SJSA1 (cell line): ENCODE results near the gene PYCARD. TPM values are rescaled to one million over a fixed set of nuclear protein-coding genes. Genes with fewer than 3 reads are reported as not detected.

Experiments
- DNase-seq, 2 experiments: peaks; one replicate each; pipeline ENCODE4 v3.0.0-alpha.2; 2015 to 2020; ENCODE audit warnings: low spot score in 2 of 2, low read depth in 1 of 2
- H3K27ac ChIP-seq: fragments of 250-450 bp; sonication (Bioruptor Pico); 2 replicates; pipeline ENCODE4 v1.5.1; 2020; ENCODE audit warnings: mild to moderate bottlenecking, moderate library complexity
- H3K27me3 ChIP-seq: fragments of 250-450 bp; sonication (Bioruptor Pico); replicated peaks from 2 replicates; pipeline ENCODE4 v1.5.1; 2020; ENCODE audit warnings: mild to moderate bottlenecking, moderate library complexity
- H3K36me3 ChIP-seq: fragments of 250-450 bp; sonication (Bioruptor Pico); 2 replicates; pipeline ENCODE4 v1.5.1; 2020; ENCODE audit warnings: mild to moderate bottlenecking
- H3K4me1 ChIP-seq: fragments of 250-450 bp; sonication (Bioruptor Pico); replicated peaks from 2 replicates; pipeline ENCODE4 v1.6.1; 2021; ENCODE audit warnings: mild to moderate bottlenecking
- H3K4me3 ChIP-seq: fragments of 250-450 bp; sonication (Bioruptor Pico); 2 replicates; pipeline ENCODE4 v1.5.1; 2020; ENCODE audit warnings: mild to moderate bottlenecking
- H3K9me3 ChIP-seq: fragments of 250-450 bp; sonication (Bioruptor Pico); replicated peaks from 2 replicates; pipeline ENCODE4 v1.5.1; 2020; ENCODE audit warnings: mild to moderate bottlenecking
- total RNA-seq: library from RNA; depleted of rRNA; stranded (reverse); fragments of >200 nt; shearing (Covaris generic); gene quantifications from 2 replicates; pipeline ENCODE4 v1.2.3, GENCODE V29; 2014

PYCARD gene
- total RNA-seq, 1 experiment from 2014 or later = 15.4 TPM

DNA sequence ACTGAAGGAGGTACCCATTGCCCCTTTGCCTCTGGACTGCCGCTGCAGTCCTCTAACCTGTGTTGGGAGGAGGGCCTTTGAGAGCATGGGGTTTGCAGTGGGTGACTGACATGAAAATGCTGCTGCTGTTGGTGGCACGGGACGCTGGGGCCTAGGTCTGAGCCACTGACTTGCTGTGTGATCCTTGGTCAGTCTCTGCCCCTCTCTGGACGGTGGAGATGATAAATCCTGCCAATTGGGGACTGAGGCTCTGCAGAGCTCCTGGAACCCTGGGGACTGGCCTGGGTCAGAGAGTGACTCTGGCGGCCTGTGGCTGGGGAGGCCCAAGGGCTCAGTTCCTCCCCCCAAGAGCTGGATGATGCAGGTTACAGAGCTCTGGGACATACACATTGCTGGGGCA, 20.5 kb upstream of the PYCARD start:
- H3K27me3 ChIP-seq = peaks cover 10% of the 10 kb centered on the region; the same call in 1 of the 2 replicates
- no peaks in the 10 kb centered on the region for H3K4me1 ChIP-seq
- H3K27ac ChIP-seq = no peak overlapping the region
- no peak overlapping the region for H3K4me3 ChIP-seq
- no peak for DNase-seq
- no peaks in the 10 kb centered on the region for H3K36me3 ChIP-seq
- no peaks in the 10 kb centered on the region for H3K9me3 ChIP-seq

DNA sequence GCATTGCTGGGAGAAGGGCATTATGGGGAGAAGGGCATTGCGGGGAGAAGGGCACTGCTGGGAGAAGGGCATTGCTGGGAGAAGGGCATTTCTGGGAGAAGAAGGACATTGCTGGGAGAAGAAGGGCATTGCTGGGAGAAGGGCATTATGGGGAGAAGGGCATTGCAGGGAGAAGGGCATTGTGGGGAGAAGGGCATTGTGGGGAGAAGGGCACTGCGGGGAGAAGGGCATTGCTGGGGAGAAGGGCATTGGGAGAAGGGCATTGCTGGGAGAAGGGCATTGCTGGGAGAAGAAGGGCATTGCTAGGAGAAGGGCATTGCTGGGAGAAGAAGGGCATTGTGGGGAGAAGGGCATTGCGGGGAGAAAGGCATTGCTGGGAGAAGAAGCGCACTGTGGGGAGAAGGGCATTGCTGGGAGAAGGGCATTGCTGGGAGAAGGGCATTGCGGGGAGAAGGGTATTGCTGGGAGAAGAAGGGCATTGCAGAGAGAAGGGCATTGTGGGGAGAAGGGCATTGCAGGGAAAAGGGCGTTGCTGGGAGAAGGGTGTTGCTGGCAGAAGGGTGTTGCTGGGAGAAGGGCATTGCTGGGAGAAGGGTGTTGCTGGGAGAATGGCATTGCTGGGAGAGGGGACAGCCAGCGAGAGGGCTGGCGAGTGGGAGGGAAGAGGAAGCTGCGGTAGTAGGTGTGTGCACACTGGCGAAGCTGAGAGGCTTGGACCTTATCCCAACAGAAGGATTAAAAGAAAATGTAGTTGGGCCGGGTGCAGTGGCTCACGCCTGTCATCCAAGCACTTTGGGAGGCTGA, 19.0 kb upstream of the PYCARD start:
- no peaks in the 10 kb centered on the region for H3K9me3 ChIP-seq
- H3K4me3 ChIP-seq = no peak overlapping the region
- no peaks in the 10 kb centered on the region for H3K4me1 ChIP-seq
- H3K27me3 ChIP-seq = peaks cover 25% of the 10 kb centered on the region
- no peaks in the 10 kb centered on the region for H3K36me3 ChIP-seq
- H3K27ac ChIP-seq = no peak overlapping the region
- DNase-seq = no peak

DNA sequence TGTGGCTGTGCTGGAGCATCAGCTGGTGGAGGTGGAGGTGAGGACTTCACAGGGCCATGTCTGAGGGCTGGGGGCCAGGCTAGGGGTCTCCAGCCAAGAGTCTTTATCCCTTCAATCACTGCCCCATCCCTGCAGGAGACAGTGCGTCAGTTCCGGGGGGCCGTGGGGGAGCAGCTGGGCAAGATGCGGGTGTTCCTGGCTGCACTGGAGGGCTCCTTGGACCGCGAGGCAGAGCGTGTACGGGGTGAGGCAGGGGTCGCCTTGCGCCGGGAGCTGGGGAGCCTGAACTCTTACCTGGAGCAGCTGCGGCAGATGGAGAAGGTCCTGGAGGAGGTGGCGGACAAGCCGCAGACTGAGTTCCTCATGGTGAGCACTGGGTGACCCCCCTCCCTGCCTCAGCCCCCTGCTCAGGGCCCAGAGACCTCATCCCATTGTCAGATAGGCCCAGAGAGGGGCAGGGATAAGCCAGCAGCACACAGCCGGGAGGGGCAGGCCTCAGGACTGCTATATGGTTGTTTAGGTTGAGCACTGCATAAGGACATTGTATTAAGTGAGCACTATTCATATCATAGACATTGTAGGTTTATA, 16.7 kb upstream of the PYCARD start:
- H3K4me1 ChIP-seq = peaks cover 11% of the 10 kb centered on the region
- peaks cover 48% of the 10 kb centered on the region for H3K27me3 ChIP-seq
- H3K9me3 ChIP-seq = no peaks in the 10 kb centered on the region
- no peak overlapping the region for H3K4me3 ChIP-seq
- no peak for DNase-seq
- no peak overlapping the region for H3K27ac ChIP-seq
- H3K36me3 ChIP-seq = no peaks in the 10 kb centered on the region

DNA sequence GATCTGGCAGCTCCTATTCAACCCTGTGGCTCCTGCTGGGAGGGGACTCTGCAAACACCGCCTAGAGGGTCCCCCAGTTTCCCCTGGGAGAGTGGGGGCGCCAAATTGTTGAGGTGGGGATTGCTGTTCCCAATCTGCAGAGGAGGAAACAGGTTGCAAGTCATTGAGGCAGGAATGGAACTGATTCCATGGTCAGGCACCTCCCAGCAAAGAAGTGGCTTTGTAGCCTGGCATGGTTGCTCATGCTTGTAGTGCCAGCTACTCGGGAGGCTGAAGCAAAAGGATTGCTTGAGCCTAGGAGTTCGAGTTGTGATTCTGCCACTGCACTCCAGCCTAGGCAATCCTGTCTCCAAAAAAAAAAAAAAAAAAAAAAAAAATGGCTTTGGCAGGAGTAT, 14.6 kb upstream of the PYCARD start:
- Histone ChIP-seq H3K36me3 (no peaks in the 10 kb centered on the region), H3K4me1 (peaks cover 11% of the 10 kb centered on the region), H3K27ac (no peak overlapping the region), H3K4me3 (no peak overlapping the region), H3K27me3 (peaks cover 57% of the 10 kb centered on the region), H3K9me3 (no peaks in the 10 kb centered on the region)
- no peak for DNase-seq

GRCh38 chr16:31216422-31217135, 14.0 kb upstream of the PYCARD start, which contains the start of gene PYDC1:
Gene PYDC1, minus strand, starts transcription at chr16:31217135. Its CDS starts 107 bp downstream, at chr16:31217028.
- H3K36me3 ChIP-seq = no peaks in the 10 kb centered on the region
- no peak within 1 kb of the TSS for H3K27ac ChIP-seq
- no peak within 1 kb of the TSS for H3K4me3 ChIP-seq
- no peaks in the 10 kb centered on the region for H3K9me3 ChIP-seq
- DNase-seq = no peak
- peaks cover 59% of the 10 kb centered on the region for H3K27me3 ChIP-seq
- H3K4me1 ChIP-seq = peaks cover 11% of the 10 kb centered on the region

DNA sequence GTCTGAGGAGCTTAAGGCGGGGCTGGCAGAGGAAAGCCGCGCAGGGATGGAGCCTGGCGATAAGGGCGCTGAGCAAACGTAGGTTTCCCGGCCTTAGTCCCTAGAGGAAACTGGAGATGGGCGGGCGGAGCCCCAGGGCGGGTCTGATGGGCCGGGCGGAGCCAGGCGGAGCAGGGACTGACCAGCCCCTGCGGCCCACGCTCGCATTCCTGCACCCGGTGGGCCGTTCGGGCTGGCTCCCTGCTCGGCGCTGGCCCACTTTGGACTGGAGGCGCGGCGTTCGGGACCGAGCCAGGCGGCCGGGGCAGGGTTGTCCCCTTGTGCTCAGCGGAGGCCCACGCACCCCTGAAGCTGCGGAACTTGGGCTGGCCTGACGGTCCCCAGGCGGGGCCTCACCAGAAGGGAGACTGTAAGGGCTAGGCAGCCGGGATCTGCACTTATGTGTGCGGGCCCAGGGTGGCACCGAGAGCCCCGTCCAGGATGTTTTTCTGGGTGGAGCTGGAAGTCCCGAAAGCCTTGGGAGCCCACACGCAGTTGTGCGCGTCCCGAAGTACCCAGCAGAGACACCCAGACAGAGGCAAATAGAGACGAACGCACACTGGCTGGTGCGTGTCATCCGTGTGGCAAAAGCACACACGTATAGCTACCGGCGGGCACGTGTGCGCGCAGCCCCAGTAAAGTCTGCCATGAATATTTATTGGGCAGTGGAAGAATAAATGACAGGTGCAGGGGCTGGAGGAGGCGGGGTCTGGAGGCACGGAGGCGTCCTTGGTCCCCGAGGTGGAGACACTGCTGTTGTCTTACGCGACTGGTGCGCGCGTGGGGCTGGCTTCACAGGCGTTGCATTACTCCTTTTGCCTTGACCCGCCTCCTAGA, 13.0 kb upstream of the PYCARD start:
- no peak overlapping the region for H3K27ac ChIP-seq
- DNase-seq = no peak
- no peaks in the 10 kb centered on the region for H3K36me3 ChIP-seq
- H3K4me3 ChIP-seq = peak overlapping the region; percentile 20
- H3K27me3 ChIP-seq = peaks cover 54% of the 10 kb centered on the region
- H3K9me3 ChIP-seq = no peaks in the 10 kb centered on the region
- peaks cover 11% of the 10 kb centered on the region for H3K4me1 ChIP-seq

- no peak for DNase-seq
- Histone ChIP-seq H3K9me3 (no peaks in the 10 kb centered on the region), H3K36me3 (no peaks in the 10 kb centered on the region), H3K4me3 (no peak overlapping the region), H3K4me1 (peaks cover 11% of the 10 kb centered on the region), H3K27ac (no peak overlapping the region), H3K27me3 (peaks cover 60% of the 10 kb centered on the region)
Measured at GRCh38 chr16:31214708-31215286, 12.2 kb upstream of the PYCARD start.

GRCh38 chr16:31213877-31214707, 11.5 kb upstream of the PYCARD start, which contains the start of gene TRIM72:
Gene TRIM72, plus strand, starts transcription at chr16:31214119. Its CDS starts 620 bp downstream, at chr16:31214739.
- Histone ChIP-seq H3K36me3 (no peaks in the 10 kb centered on the region), H3K27me3 (peaks cover 62% of the 10 kb centered on the region), H3K27ac (no peak within 1 kb of the TSS), H3K4me1 (peaks cover 11% of the 10 kb centered on the region), H3K9me3 (no peaks in the 10 kb centered on the region), H3K4me3 (no peak within 1 kb of the TSS)
- DNase-seq = no peak

DNA sequence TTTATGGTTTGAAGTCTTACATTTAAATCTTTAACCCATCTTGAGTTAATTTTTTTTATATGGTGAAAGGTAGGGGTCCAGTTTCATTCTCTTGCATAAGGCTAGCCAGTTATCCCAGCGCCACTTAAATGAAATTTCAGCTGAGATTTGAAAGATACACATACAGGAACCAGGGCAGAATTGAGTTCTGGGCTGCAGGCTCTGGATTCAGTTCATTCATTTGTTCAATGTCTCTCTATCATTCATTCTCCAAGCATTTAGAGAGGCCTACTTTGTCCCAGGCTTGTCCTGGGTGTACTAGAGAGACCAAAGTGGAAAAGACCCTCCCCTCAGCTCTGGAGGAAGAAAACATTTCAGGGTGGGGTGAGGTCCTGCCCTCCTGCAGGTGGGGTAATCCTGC, 10.8 kb upstream of the PYCARD start:
- peaks cover 11% of the 10 kb centered on the region for H3K4me1 ChIP-seq
- H3K36me3 ChIP-seq = no peaks in the 10 kb centered on the region
- no peaks in the 10 kb centered on the region for H3K9me3 ChIP-seq
- no peak overlapping the region for H3K4me3 ChIP-seq
- DNase-seq = no peak
- H3K27ac ChIP-seq = no peak overlapping the region
- peaks cover 60% of the 10 kb centered on the region for H3K27me3 ChIP-seq

GRCh38 chr16:31206776-31207175, 4.2 kb upstream of the PYCARD start:
- Histone ChIP-seq H3K9me3 (no peaks in the 10 kb centered on the region; the same call in 1 of the 2 replicates), H3K27me3 (peaks cover 29% of the 10 kb centered on the region), H3K4me1 (peaks cover 12% of the 10 kb centered on the region), H3K4me3 (no peak overlapping the region), H3K36me3 (0 out of 2 replicates have a peak, but pooled peaks cover 5% of the 10 kb centered on the region), H3K27ac (no peak overlapping the region)
- no peak for DNase-seq

GRCh38 chr16:31204871-31205666, 2.5 kb upstream of the PYCARD start:
- Histone ChIP-seq H3K9me3 (no peaks in the 10 kb centered on the region; the same call in 1 of the 2 replicates), H3K4me3 (no peak overlapping the region), H3K27me3 (peaks cover 25% of the 10 kb centered on the region), H3K36me3 (0 out of 2 replicates have a peak, but pooled peaks cover 5% of the 10 kb centered on the region), H3K27ac (no peak overlapping the region), H3K4me1 (peaks cover 16% of the 10 kb centered on the region)
- no peak for DNase-seq
